ENCODE results near the gene EPAS1. TPM values are rescaled to one million over a fixed set of nuclear protein-coding genes. Genes with fewer than 3 reads are reported as not detected.

Gene EPAS1
- total and polyA plus RNA-seq, 9 of the 15 experiments (the other 6 are each of a cell fraction or from before 2014, with no cell fraction given): 0.25 to 11.2 (median 4.1) TPM

- TF ChIP-seq REST (IDR thresholded peaks at IDR 0.05; ENCODE audit: borderline replicate concordance) (peak; percentile 40), REST (CRISPR knock-in tag; IDR thresholded peaks at IDR 0.05; ENCODE audit: low read depth) (no peak), HES1 (IDR thresholded peaks at IDR 0.05; ENCODE audit: low read depth) (peak; percentile 59; the same call in 1 of the 2 replicates), ZNF197 (CRISPR knock-in tag; IDR thresholded peaks at IDR 0.05; ENCODE audit: low read depth) (0 out of 2 replicates have a peak, but pooled peaks have one; percentile 58), ZFP36 (IDR thresholded peaks at IDR 0.05; ENCODE audit: low read depth, low read length, partially characterized antibody) (no peak), PPARD (CRISPR knock-in tag; IDR thresholded peaks at IDR 0.05) (no peak), BCLAF1 (IDR thresholded peaks at IDR 0.05; ENCODE audit: borderline replicate concordance in 1 of 2, control insufficient read depth in 1 of 2, low read depth in 2 of 2, low read length in 1 of 2) (no peak), RBM25 (IDR thresholded peaks at IDR 0.05; ENCODE audit: low read depth, low read length, severe bottlenecking) (no peak), MXD1 (CRISPR knock-in tag; IDR thresholded peaks at IDR 0.05; ENCODE audit: borderline replicate concordance, poor library complexity, severe bottlenecking) (no peak), ARHGAP35 (IDR thresholded peaks at IDR 0.05; ENCODE audit: partially characterized antibody) (no peak), SNAPC5 (CRISPR knock-in tag; IDR thresholded peaks at IDR 0.05) (no peak), ZNF212 (CRISPR knock-in tag; IDR thresholded peaks at IDR 0.05) (no peak), GABPA (tag; conservative IDR thresholded peaks at IDR 0.05; ENCODE audit: low read depth) (no peak), ZNF347 (CRISPR knock-in tag; IDR thresholded peaks at IDR 0.05; ENCODE audit: low read depth) (no peak)
Observed at GRCh38 chr2:46326231-46326980, 29.2 kb downstream of the EPAS1 start (continued).
